Spinal cord (tissue), 10 donors: ENCODE measurements around the gene LAMA4. TPM values are rescaled to one million over a fixed set of nuclear protein-coding genes. Genes with fewer than 3 reads are reported as not detected.

ENCODE experiments used
- DNase-seq, 6 donors: peaks; one replicate each; pipeline versions ENCODE4 v3.0.0 to v3.0.0-alpha.2; 2013 to 2015; ENCODE audit warnings: low spot score in 6 of 6, low read depth in 4 of 6
- H3K27ac ChIP-seq: one replicate; pipeline ENCODE4 v1.5.1; 2013; ENCODE audit warnings: low read depth, low read length, control low read depth
- H3K27me3 ChIP-seq: one replicate; pipeline ENCODE4 v1.6.1; 2013; ENCODE audit warnings: low read length; ENCODE audit not compliant: control insufficient read depth, insufficient read depth
- H3K36me3 ChIP-seq: one replicate; pipeline ENCODE4 v1.6.1; 2013; ENCODE audit warnings: low read length; ENCODE audit not compliant: control insufficient read depth, insufficient read depth
- H3K4me1 ChIP-seq: one replicate; pipeline ENCODE4 v1.6.1; 2013; ENCODE audit warnings: low read length; ENCODE audit not compliant: control insufficient read depth, insufficient read depth
- H3K4me3 ChIP-seq: one replicate; pipeline ENCODE4 v1.5.1; 2013; ENCODE audit warnings: low read depth, low read length, control low read depth
- H3K9me3 ChIP-seq: one replicate; pipeline ENCODE4 v1.6.1; 2013; ENCODE audit warnings: low read length; ENCODE audit not compliant: control insufficient read depth, insufficient read depth
- WGBS: methylation state at CpG from one replicate; pipeline ENCODE4 v1.1.5; 2013; ENCODE audit warnings: missing lambda C conversion rate; ENCODE audit not compliant: insufficient coverage; 5-methylcytosine and 5-hydroxymethylcytosine counted together
- polyA plus RNA-seq, 2 donors: library from polyadenylated mRNA; unstranded; fragments of 120-200 nt; gene quantifications; one replicate each; pipeline ENCODE4 v1.2.1, GENCODE V29; 2013; ENCODE audit not compliant: insufficient read length in 2 of 2
- total RNA-seq, 2 donors: library from RNA; depleted of rRNA in 1 of 2; stranded (reverse); fragments of 120-200 nt in 1 of 2; fragments of >200 nt in 1 of 2; gene quantifications; one replicate each; pipeline versions ENCODE4 v1.2.3 to v1.2.4, GENCODE V29; 2013 to 2014
- donor health status: healthy.

LAMA4 gene
- total and polyA plus RNA-seq, 4 donors, result 60.5 to 317 (median 115) TPM

GRCh38 chr6:112184951-112185350, 69.4 kb downstream of the LAMA4 start:
- H3K4me1 ChIP-seq, result no peaks in the 10 kb centered on the region
- H3K4me3 ChIP-seq, result no peak overlapping the region
- no peak overlapping the region for H3K27ac ChIP-seq
- H3K9me3 ChIP-seq, result no peaks in the 10 kb centered on the region
- DNase-seq, result peak in 1 of 6 donors; percentile 37
- no peaks in the 10 kb centered on the region for H3K36me3 ChIP-seq
- H3K27me3 ChIP-seq, result no peaks in the 10 kb centered on the region
- WGBS, result 47% methylated on average over 4 of the region's 9 CpGs

- Histone ChIP-seq H3K27me3 (no peaks in the 10 kb centered on the region), H3K4me3 (no peak overlapping the region), H3K36me3 (no peaks in the 10 kb centered on the region), H3K4me1 (no peaks in the 10 kb centered on the region), H3K27ac (peak overlapping the region; percentile 49), H3K9me3 (no peaks in the 10 kb centered on the region)
- peak in 1 of 6 donors; percentile 15 for DNase-seq
- 80% methylated on average over 1 of the region's 3 CpGs for WGBS
Observed at GRCh38 chr6:112183271-112183671, 71.1 kb downstream of the LAMA4 start.

- H3K27ac ChIP-seq, result no peak overlapping the region
- no peaks in the 10 kb centered on the region for H3K9me3 ChIP-seq
- H3K36me3 ChIP-seq, result no peaks in the 10 kb centered on the region
- WGBS, result 75% methylated on average over 4 of the region's 5 CpGs
- H3K27me3 ChIP-seq, result no peaks in the 10 kb centered on the region
- H3K4me1 ChIP-seq, result no peaks in the 10 kb centered on the region
- no peak for DNase-seq
- H3K4me3 ChIP-seq, result no peak overlapping the region
Observed at GRCh38 chr6:112181130-112181529, 73.2 kb downstream of the LAMA4 start.

- no peaks in the 10 kb centered on the region for H3K4me1 ChIP-seq
- peak in 5 of 6 donors; percentile 58 to 97 (median 77) for DNase-seq
- no peak overlapping the region for H3K27ac ChIP-seq
- H3K27me3 ChIP-seq, result no peaks in the 10 kb centered on the region
- no peaks in the 10 kb centered on the region for H3K9me3 ChIP-seq
- WGBS, result 100% methylated on average over 1 of the region's 6 CpGs
- no peak overlapping the region for H3K4me3 ChIP-seq
- H3K36me3 ChIP-seq, result no peaks in the 10 kb centered on the region
Observed at GRCh38 chr6:112180095-112180820, 74.1 kb downstream of the LAMA4 start.

GRCh38 chr6:112179631-112180030, 74.7 kb downstream of the LAMA4 start:
- no peaks in the 10 kb centered on the region for H3K4me1 ChIP-seq
- H3K9me3 ChIP-seq, result no peaks in the 10 kb centered on the region
- WGBS, result no CpG with 5 or more reads among the region's 3 CpGs
- H3K27me3 ChIP-seq, result no peaks in the 10 kb centered on the region
- no peak overlapping the region for H3K27ac ChIP-seq
- no peak overlapping the region for H3K4me3 ChIP-seq
- H3K36me3 ChIP-seq, result peaks cover 4% of the 10 kb centered on the region
- no peak for DNase-seq

GRCh38 chr6:112178846-112179245, 75.5 kb downstream of the LAMA4 start:
- no peaks in the 10 kb centered on the region for H3K9me3 ChIP-seq
- H3K36me3 ChIP-seq, result peaks cover 7% of the 10 kb centered on the region
- peak overlapping the region; percentile 53 for H3K27ac ChIP-seq
- peak in 2 of 6 donors; percentile 39 to 43 for DNase-seq
- no peak overlapping the region for H3K4me3 ChIP-seq
- no peaks in the 10 kb centered on the region for H3K27me3 ChIP-seq
- no peaks in the 10 kb centered on the region for H3K4me1 ChIP-seq
- WGBS, result 57% methylated on average over 1 of the region's 2 CpGs

GRCh38 chr6:112177092-112177491, 77.3 kb downstream of the LAMA4 start:
- no peak overlapping the region for H3K4me3 ChIP-seq
- DNase-seq, result peak in 1 of 6 donors; percentile 46
- H3K27me3 ChIP-seq, result no peaks in the 10 kb centered on the region
- WGBS, result no CpG with 5 or more reads among the region's 1 CpG
- H3K27ac ChIP-seq, result no peak overlapping the region
- no peaks in the 10 kb centered on the region for H3K4me1 ChIP-seq
- peaks cover 7% of the 10 kb centered on the region for H3K36me3 ChIP-seq
- H3K9me3 ChIP-seq, result no peaks in the 10 kb centered on the region

- Histone ChIP-seq H3K27me3 (no peaks in the 10 kb centered on the region), H3K36me3 (peaks cover 7% of the 10 kb centered on the region), H3K4me3 (no peak overlapping the region), H3K9me3 (no peaks in the 10 kb centered on the region), H3K27ac (no peak overlapping the region), H3K4me1 (no peaks in the 10 kb centered on the region)
- DNase-seq, result no peak
- WGBS, result 83% methylated on average over 1 of the region's 4 CpGs
Observed at GRCh38 chr6:112176175-112176574, 78.2 kb downstream of the LAMA4 start.

- Histone ChIP-seq H3K4me3 (no peak overlapping the region), H3K9me3 (no peaks in the 10 kb centered on the region), H3K4me1 (no peaks in the 10 kb centered on the region), H3K27me3 (no peaks in the 10 kb centered on the region), H3K27ac (no peak overlapping the region), H3K36me3 (peaks cover 11% of the 10 kb centered on the region)
- 75% methylated on average over 1 of the region's 2 CpGs for WGBS
- no peak for DNase-seq
Observed at GRCh38 chr6:112173221-112173804, 81.1 kb downstream of the LAMA4 start.

GRCh38 chr6:112172540-112172939, 81.8 kb downstream of the LAMA4 start:
- no peaks in the 10 kb centered on the region for H3K27me3 ChIP-seq
- no peaks in the 10 kb centered on the region for H3K4me1 ChIP-seq
- no peak overlapping the region for H3K27ac ChIP-seq
- no peak overlapping the region for H3K4me3 ChIP-seq
- DNase-seq, result no peak
- no peaks in the 10 kb centered on the region for H3K9me3 ChIP-seq
- peaks cover 11% of the 10 kb centered on the region for H3K36me3 ChIP-seq
- 59% methylated on average over 6 of the region's 7 CpGs for WGBS
